Progenitor cell of endocrine pancreas (in vitro differentiated cells): ENCODE results near the gene SDC3. TPM values are rescaled to one million over a fixed set of nuclear protein-coding genes. Genes with fewer than 3 reads are reported as not detected.
A peak's percentile ranks its signal among the peaks of the same experiment; 100 is the strongest.
"Not testable (repeated sequence)": the region's sequence is repeated elsewhere in the genome, so short reads cannot be mapped to it uniquely, and the experiment has no call there.

ENCODE experiments used
- DNase-seq: peaks from one replicate; pipeline ENCODE4 v3.0.0; 2021; ENCODE audit warnings: low spot score; ENCODE audit not compliant: unreplicated experiment
- H3K27ac Mint-ChIP-seq: 2 replicates; pipeline ENCODE4 v1.8.0; 2021; ENCODE audit warnings: mild to moderate bottlenecking, moderate library complexity, mixed read lengths
- H3K27me3 Mint-ChIP-seq: 2 replicates; pipeline ENCODE4 v1.8.0; 2021; ENCODE audit warnings: mixed read lengths
- H3K36me3 Mint-ChIP-seq: 2 replicates; pipeline ENCODE4 v1.8.0; 2022; ENCODE audit warnings: mixed read lengths; ENCODE audit not compliant: insufficient read depth
- H3K4me1 Mint-ChIP-seq: 2 replicates; pipeline ENCODE4 v1.8.0; 2021; ENCODE audit warnings: low read depth, mixed read lengths
- H3K4me3 Mint-ChIP-seq: 2 replicates; pipeline ENCODE4 v1.8.0; 2021; ENCODE audit warnings: low read depth, mild to moderate bottlenecking, moderate library complexity, mixed read lengths
- H3K9me3 Mint-ChIP-seq: 2 replicates; pipeline ENCODE4 v1.8.0; 2021; ENCODE audit warnings: low read depth, mixed read lengths
- total RNA-seq: library from RNA; stranded (reverse); gene quantifications from 2 replicates; pipeline ENCODE4 v1.2.1, GENCODE V29; 2021
- TF ChIP-seq, protein P1 (sequence below): fragments of 200-600 bp; sonication (generic); IDR thresholded peaks from one replicate; pipeline ENCODE4 v1.5.0; 2021; ENCODE audit warnings: antibody characterized with exemption, mild to moderate bottlenecking; ENCODE audit not compliant: unreplicated experiment

Gene SDC3
- total RNA-seq, 1 donor from 2014 or later: 33.7 TPM

DNA sequence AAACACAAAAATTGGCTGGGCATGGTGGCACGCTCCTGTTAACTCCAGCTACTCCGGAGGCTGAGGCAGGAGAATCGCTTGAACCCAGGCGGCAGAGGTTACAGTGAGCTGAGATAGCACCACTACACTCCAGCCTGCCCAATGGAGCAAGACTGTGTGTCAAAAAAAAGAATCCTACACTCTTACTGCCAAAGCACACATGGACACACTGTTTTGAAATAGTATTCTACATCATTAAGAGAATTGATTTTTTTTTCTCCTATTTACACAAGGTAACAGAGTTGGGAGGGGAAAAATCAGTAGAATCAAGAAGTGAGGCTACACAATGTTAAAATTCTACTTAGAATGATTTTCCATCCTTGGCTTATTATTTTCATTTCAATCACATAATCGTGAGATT is 42.1 kb upstream of the SDC3 start:
- H3K4me3 Mint-ChIP-seq: no peak overlapping the region
- peak overlapping the region; percentile 82 for H3K27ac Mint-ChIP-seq
- TF ChIP-seq, protein P1, sequence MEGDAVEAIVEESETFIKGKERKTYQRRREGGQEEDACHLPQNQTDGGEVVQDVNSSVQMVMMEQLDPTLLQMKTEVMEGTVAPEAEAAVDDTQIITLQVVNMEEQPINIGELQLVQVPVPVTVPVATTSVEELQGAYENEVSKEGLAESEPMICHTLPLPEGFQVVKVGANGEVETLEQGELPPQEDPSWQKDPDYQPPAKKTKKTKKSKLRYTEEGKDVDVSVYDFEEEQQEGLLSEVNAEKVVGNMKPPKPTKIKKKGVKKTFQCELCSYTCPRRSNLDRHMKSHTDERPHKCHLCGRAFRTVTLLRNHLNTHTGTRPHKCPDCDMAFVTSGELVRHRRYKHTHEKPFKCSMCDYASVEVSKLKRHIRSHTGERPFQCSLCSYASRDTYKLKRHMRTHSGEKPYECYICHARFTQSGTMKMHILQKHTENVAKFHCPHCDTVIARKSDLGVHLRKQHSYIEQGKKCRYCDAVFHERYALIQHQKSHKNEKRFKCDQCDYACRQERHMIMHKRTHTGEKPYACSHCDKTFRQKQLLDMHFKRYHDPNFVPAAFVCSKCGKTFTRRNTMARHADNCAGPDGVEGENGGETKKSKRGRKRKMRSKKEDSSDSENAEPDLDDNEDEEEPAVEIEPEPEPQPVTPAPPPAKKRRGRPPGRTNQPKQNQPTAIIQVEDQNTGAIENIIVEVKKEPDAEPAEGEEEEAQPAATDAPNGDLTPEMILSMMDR: no peak
- no peaks in the 10 kb centered on the region for H3K9me3 Mint-ChIP-seq
- no peak for DNase-seq
- peaks cover 14% of the 10 kb centered on the region for H3K4me1 Mint-ChIP-seq
- H3K36me3 Mint-ChIP-seq: peaks cover 53% of the 10 kb centered on the region
- no peaks in the 10 kb centered on the region for H3K27me3 Mint-ChIP-seq

DNA sequence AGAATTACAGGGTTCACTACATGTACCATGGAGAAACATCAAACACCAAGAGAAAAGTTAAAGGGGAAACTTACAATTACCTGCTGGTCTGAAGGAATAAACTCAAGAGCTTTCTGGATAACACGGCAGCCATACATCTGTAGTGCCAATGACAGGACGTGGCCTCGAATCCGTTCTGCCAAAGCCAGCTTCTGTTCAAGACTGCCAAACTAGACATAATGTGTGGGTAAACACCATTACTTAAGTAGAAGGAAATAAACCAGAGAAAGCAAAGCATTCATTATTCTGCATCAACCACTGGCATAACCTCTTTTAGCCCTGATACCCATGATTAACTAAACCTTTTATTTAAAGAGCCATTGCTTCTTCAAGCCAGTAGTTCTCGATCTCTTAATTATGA is 41.5 kb upstream of the SDC3 start:
- Mint-ChIP-seq H3K27ac (no peak overlapping the region), H3K4me3 (no peak overlapping the region), H3K36me3 (peaks cover 57% of the 10 kb centered on the region), H3K9me3 (no peaks in the 10 kb centered on the region), H3K27me3 (no peaks in the 10 kb centered on the region), H3K4me1 (peaks cover 14% of the 10 kb centered on the region)
- TF ChIP-seq, protein P1: no peak
- DNase-seq: no peak

DNA sequence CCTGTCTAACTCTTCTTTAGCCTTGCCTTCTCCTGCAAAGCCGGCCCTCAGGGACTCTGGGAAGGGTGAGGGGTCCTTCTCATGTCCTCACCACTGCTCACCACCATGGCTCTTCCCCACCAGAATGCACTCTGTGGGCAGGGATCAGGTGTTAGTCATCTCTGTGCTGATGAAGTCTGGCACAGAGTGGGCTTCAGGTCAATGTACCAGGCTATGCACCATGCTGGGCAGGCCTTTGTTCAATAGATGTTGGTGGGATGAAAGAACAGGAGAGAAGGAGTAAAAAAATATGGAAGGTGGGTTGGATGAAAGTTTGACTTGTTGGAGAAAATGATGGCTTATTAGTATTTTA is 40.9 kb upstream of the SDC3 start:
- not testable (repeated sequence) for H3K4me3 Mint-ChIP-seq

DNA sequence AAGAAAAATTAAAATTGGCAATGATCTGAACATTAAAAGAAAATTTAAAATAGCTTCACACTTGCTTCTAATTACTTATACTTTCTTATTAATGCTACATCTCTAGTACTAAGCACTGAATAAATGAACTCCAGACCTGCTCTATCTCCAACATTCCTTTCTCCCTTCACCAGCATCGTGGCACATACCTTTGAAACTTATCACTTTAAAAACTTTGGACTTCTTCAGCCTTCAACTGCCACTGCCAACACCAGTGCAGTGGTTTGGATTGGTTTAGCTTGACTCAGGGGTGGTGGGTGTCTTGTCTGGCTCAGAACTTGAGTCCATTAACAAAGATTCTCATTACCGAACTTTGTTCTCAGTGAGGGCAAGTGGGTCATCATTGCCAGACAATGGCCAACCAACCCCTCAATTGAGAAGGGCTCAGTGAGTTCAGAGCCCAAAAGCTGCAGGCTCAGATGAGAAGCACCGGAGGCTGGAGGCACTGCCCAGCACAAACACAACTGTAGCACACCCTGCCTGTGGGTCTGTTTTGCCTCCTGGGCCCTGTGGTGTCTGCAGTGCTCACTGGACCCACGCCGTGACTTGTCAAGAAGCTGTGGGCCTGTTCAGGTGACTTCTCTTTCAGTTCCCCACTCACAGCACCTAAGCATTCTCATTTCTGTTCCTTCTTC is 40.4 kb upstream of the SDC3 start:
- H3K27ac Mint-ChIP-seq: peak overlapping the region; percentile 71
- peaks cover 14% of the 10 kb centered on the region for H3K4me1 Mint-ChIP-seq
- not testable (repeated sequence) for H3K9me3 Mint-ChIP-seq, H3K27me3 Mint-ChIP-seq, DNase-seq, H3K4me3 Mint-ChIP-seq
- peaks cover 58% of the 10 kb centered on the region for H3K36me3 Mint-ChIP-seq

More for the DNA sequence above, 40.9 kb upstream of the SDC3 start:
- H3K27me3 Mint-ChIP-seq, H3K9me3 Mint-ChIP-seq, H3K27ac Mint-ChIP-seq, DNase-seq: not testable (repeated sequence)
- peaks cover 56% of the 10 kb centered on the region for H3K36me3 Mint-ChIP-seq
- peaks cover 14% of the 10 kb centered on the region for H3K4me1 Mint-ChIP-seq

DNA sequence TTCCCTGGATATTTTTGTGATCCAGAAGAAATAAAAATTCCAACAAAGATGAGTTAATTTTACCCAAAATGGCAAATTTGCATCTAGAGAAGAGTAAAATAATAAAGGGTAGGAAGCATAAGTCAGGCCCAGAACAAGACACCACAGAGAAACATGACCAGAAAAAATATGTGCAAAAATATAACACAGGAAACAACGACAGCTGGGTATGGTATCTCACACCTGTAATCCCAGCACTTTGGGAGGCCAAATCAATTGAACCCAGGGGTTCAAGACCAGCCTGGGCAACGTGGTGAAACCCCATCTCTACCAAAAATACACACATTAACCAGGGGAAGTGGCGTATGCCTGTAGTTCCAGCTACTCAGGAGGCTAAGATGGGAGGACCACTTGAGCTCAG is 39.7 kb upstream of the SDC3 start:
- H3K27ac Mint-ChIP-seq: no peak overlapping the region
- no peak for DNase-seq
- TF ChIP-seq, protein P1: no peak
- peaks cover 57% of the 10 kb centered on the region for H3K36me3 Mint-ChIP-seq
- no peak overlapping the region for H3K4me3 Mint-ChIP-seq
- peaks cover 14% of the 10 kb centered on the region for H3K4me1 Mint-ChIP-seq
- H3K9me3 Mint-ChIP-seq: no peaks in the 10 kb centered on the region
- H3K27me3 Mint-ChIP-seq: no peaks in the 10 kb centered on the region

DNA sequence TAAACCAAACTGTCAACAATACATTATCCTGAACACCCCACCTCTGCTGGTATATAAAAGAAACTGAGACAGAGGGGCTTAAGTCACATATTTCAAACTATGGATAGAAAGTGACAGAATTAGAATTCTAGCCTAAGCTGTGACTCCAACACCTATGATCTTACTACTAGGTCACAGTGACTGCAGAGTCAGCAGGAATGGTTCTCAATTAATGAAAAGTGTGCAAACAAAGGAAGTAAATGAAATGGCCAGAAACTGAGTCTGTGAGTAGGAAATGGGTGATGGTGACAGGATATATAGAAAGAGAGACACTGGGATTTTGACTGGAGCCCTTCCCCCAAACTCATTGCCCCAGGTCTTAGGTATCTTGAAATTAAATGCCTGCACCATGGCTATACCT is 38.7 kb upstream of the SDC3 start:
- no peaks in the 10 kb centered on the region for H3K9me3 Mint-ChIP-seq

More for the DNA sequence above, 38.7 kb upstream of the SDC3 start:
- TF ChIP-seq, protein P1: no peak
- Mint-ChIP-seq H3K36me3 (peaks cover 50% of the 10 kb centered on the region), H3K27ac (no peak overlapping the region), H3K4me3 (no peak overlapping the region), H3K27me3 (no peaks in the 10 kb centered on the region), H3K4me1 (peaks cover 14% of the 10 kb centered on the region)
- no peak for DNase-seq
